22Rv1 (cell line): ENCODE data around the gene CD99.

Source experiments
- CTCF ChIP-seq: fragments of 450-650 bp; IDR thresholded peaks from 2 replicates; pipeline ENCODE4 v1.5.1; 2017; ENCODE audit warnings: mild to moderate bottlenecking
- ZFX ChIP-seq: fragments of 450-650 bp; IDR thresholded peaks from 2 replicates; pipeline ENCODE4 v1.6.1; 2017; ENCODE audit warnings: antibody characterized with exemption, borderline replicate concordance

DNA sequence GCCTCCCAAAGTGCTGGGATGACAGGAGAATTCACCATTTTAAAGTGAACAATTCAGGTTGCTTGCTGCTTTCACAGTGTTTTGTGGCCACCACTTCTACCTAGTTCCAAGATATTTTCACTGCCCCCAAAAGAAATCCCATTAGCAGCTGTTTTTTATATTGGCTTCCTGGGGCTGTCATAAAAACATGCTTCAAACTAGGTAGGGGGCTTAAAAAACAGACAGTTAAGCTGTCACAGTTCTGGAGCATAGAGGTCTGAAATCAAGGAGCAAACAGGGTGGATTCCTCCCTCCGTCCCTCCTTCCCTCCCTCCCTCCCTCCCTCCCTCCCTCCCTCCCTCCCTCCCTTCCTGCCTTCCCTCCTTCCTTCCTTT is 57.7 kb downstream of the CD99 start:
- no peak for TF ChIP-seq CTCF
- no peak for TF ChIP-seq ZFX
